Measurements from ENCODE around the gene SBF2. TPM values are rescaled to one million over a fixed set of nuclear protein-coding genes. Genes with fewer than 3 reads are reported as not detected.

SBF2 gene
- total and polyA plus RNA-seq, 2 donors (not counting 1 experiment from before 2014, with no cell fraction given) = 5.6 to 17.7 TPM

DNA sequence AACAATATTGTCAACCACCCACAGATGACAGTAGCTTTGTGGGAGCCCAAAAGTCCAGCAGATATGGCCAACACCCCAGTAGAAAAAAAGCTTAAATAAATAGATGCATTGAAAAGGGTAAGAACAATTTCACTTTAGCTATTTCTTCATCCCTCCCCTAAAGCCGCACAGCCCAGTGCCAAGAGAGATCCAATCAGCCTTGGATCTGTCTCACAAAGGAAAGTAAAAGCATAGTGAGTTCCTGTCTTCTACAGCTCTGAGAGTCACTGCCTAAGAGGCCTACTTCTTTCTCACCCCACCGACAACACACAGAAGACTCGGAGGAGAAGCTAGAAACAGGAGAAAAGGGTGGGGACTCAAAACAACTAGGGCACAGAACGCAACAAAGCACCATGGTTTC is 196.4 kb downstream of the SBF2 start:
- no peak overlapping the region for H3K4me3 Mint-ChIP-seq
- POLR2A ChIA-PET = no interaction called here
- peaks cover 11% of the 10 kb centered on the region for H3K9me3 Mint-ChIP-seq (ENCODE audit: insufficient read depth)
- CTCF ChIA-PET = no interaction called here
- TF ChIP-seq EZH2 (IDR thresholded peaks at IDR 0.05; ENCODE audit: borderline replicate concordance, insufficient read depth, low read depth, low read length, poor library complexity, severe bottlenecking) = no peak
- TF ChIP-seq, protein P1, sequence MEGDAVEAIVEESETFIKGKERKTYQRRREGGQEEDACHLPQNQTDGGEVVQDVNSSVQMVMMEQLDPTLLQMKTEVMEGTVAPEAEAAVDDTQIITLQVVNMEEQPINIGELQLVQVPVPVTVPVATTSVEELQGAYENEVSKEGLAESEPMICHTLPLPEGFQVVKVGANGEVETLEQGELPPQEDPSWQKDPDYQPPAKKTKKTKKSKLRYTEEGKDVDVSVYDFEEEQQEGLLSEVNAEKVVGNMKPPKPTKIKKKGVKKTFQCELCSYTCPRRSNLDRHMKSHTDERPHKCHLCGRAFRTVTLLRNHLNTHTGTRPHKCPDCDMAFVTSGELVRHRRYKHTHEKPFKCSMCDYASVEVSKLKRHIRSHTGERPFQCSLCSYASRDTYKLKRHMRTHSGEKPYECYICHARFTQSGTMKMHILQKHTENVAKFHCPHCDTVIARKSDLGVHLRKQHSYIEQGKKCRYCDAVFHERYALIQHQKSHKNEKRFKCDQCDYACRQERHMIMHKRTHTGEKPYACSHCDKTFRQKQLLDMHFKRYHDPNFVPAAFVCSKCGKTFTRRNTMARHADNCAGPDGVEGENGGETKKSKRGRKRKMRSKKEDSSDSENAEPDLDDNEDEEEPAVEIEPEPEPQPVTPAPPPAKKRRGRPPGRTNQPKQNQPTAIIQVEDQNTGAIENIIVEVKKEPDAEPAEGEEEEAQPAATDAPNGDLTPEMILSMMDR (IDR thresholded peaks at IDR 0.05) = no peak
- no peaks in the 10 kb centered on the region for H3K27me3 ChIP-seq (replicated peaks in 1 of 4; ENCODE audit: control extremely low read depth in 1 of 4, control insufficient read depth in 3 of 4, insufficient read depth in 4 of 4, low read length in 3 of 4)
- H3K4me1 Mint-ChIP-seq = no peaks in the 10 kb centered on the region
- peaks cover 4% of the 10 kb centered on the region for H3K27me3 Mint-ChIP-seq
- intact Hi-C loops (cut with micrococcal nuclease) = no loop called here
- no peaks in the 10 kb centered on the region for H3K4me1 ChIP-seq (ENCODE audit: control insufficient read depth in 2 of 2, insufficient read depth in 2 of 2, low read length in 2 of 2)
- H3K4me3 ChIP-seq (ENCODE audit: control extremely low read depth in 1 of 5, extremely low read depth in 1 of 5, insufficient read depth in 1 of 5, low read depth in 2 of 5, low read length in 4 of 5) = no peak overlapping the region
- WGBS (ENCODE audit: insufficient coverage) = 100% methylated on average over 3 of the region's 4 CpGs
- no peak overlapping the region for H2AFZ ChIP-seq (ENCODE audit: insufficient read depth, low read depth, low read length, poor library complexity, severe bottlenecking)
- no peaks in the 10 kb centered on the region for H3K36me3 ChIP-seq (replicated peaks in 1 of 2; ENCODE audit: control extremely low read depth in 1 of 2, control insufficient read depth in 1 of 2, extremely low read depth in 1 of 2, insufficient read depth in 2 of 2, low read length in 1 of 2)
- H3K79me2 ChIP-seq (ENCODE audit: control insufficient read depth, insufficient read depth, low read length) = no peaks in the 10 kb centered on the region
- H3K9ac ChIP-seq (ENCODE audit: low read length) = no peak overlapping the region
- ATAC-seq (ENCODE audit: low read depth) = no peak
- DNase-seq = no peak
- H3K27ac ChIP-seq (ENCODE audit: low read length in 2 of 2) = no peak overlapping the region
- H3K9me3 ChIP-seq (ENCODE audit: control extremely low read depth in 1 of 3, control insufficient read depth in 2 of 3, insufficient read depth in 1 of 3, low read length in 2 of 3) = peaks cover 4 to 18% (median 6%) of the 10 kb centered on the region in 3 donors
- no peaks in the 10 kb centered on the region for H4K20me1 ChIP-seq (ENCODE audit: control insufficient read depth, insufficient read depth, low read length, poor library complexity, severe bottlenecking)
- H3K4me2 ChIP-seq (replicated peaks; ENCODE audit: low read depth, low read length, poor library complexity, severe bottlenecking) = no peak overlapping the region
- no peak overlapping the region for H3K27ac Mint-ChIP-seq

DNA sequence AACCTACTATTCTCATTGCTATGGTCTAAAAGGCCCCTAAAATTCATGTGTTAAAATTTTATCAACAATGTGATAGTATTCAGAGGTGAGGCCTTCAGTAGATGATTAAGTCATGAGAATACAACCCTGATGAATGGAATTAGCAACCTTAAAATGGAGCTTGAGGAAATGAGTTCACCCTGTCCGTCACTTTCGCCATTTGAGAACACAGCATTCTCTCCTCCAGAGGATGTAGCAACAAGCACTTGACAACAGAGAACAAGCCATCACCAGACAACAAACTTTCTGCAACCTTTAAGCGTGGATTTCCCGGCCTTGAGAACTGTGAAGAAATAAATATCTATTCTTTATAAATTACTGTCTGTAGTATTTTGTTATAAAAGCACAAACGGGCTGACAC is 197.0 kb downstream of the SBF2 start:
- Mint-ChIP-seq H3K4me1 (no peaks in the 10 kb centered on the region), H3K27ac (no peak overlapping the region), H3K9me3 (ENCODE audit: insufficient read depth) (peaks cover 11% of the 10 kb centered on the region), H3K27me3 (peaks cover 4% of the 10 kb centered on the region), H3K4me3 (no peak overlapping the region)
- intact Hi-C loops (cut with micrococcal nuclease) = no loop called here
- TF ChIP-seq, protein P1 (IDR thresholded peaks at IDR 0.05) = no peak
- no peak for TF ChIP-seq EZH2 (IDR thresholded peaks at IDR 0.05; ENCODE audit: borderline replicate concordance, insufficient read depth, low read depth, low read length, poor library complexity, severe bottlenecking)
- H3K36me3 ChIP-seq (replicated peaks in 1 of 2; ENCODE audit: control extremely low read depth in 1 of 2, control insufficient read depth in 1 of 2, extremely low read depth in 1 of 2, insufficient read depth in 2 of 2, low read length in 1 of 2) = no peaks in the 10 kb centered on the region
- H3K27ac ChIP-seq (ENCODE audit: low read length in 2 of 2) = no peak overlapping the region
- no peak for DNase-seq
- no peaks in the 10 kb centered on the region for H3K4me1 ChIP-seq (ENCODE audit: control insufficient read depth in 2 of 2, insufficient read depth in 2 of 2, low read length in 2 of 2)
- no peaks in the 10 kb centered on the region for H4K20me1 ChIP-seq (ENCODE audit: control insufficient read depth, insufficient read depth, low read length, poor library complexity, severe bottlenecking)
- H2AFZ ChIP-seq (ENCODE audit: insufficient read depth, low read depth, low read length, poor library complexity, severe bottlenecking) = no peak overlapping the region
- no peaks in the 10 kb centered on the region for H3K27me3 ChIP-seq (replicated peaks in 1 of 4; ENCODE audit: control extremely low read depth in 1 of 4, control insufficient read depth in 3 of 4, insufficient read depth in 4 of 4, low read length in 3 of 4)
- no peak overlapping the region for H3K9ac ChIP-seq (ENCODE audit: low read length)
- no peaks in the 10 kb centered on the region for H3K79me2 ChIP-seq (ENCODE audit: control insufficient read depth, insufficient read depth, low read length)
- no peak for ATAC-seq (ENCODE audit: low read depth)
- H3K9me3 ChIP-seq (ENCODE audit: control extremely low read depth in 1 of 3, control insufficient read depth in 2 of 3, insufficient read depth in 1 of 3, low read length in 2 of 3) = peaks cover 4 to 18% (median 6%) of the 10 kb centered on the region in 3 donors
- H3K4me3 ChIP-seq (ENCODE audit: control extremely low read depth in 1 of 5, extremely low read depth in 1 of 5, insufficient read depth in 1 of 5, low read depth in 2 of 5, low read length in 4 of 5) = no peak overlapping the region
- CTCF ChIA-PET = no interaction called here
- POLR2A ChIA-PET = no interaction called here
- WGBS (ENCODE audit: insufficient coverage) = 92% methylated on average over 2 of the region's 5 CpGs
- H3K4me2 ChIP-seq (replicated peaks; ENCODE audit: low read depth, low read length, poor library complexity, severe bottlenecking) = no peak overlapping the region

All from B cell (primary cell).